Fibroblast of the aortic adventitia (primary cell): ENCODE measurements around the gene CTSK. TPM values are rescaled to one million over a fixed set of nuclear protein-coding genes. Genes with fewer than 3 reads are reported as not detected.

Experiments
- DNase-seq: peaks from one replicate; pipeline ENCODE4 v3.0.0-alpha.2; 2010; ENCODE audit warnings: low read depth
- H3K4me3 ChIP-seq: 2 replicates; pipeline ENCODE4 v1.5.1; 2011; ENCODE audit warnings: low read depth, mild to moderate bottlenecking, control low read depth, low read length, moderate library complexity
- CTCF ChIP-seq: IDR thresholded peaks from 2 replicates; pipeline ENCODE4 v1.5.1; 2011; ENCODE audit warnings: mild to moderate bottlenecking, low read length, control low read depth, inconsistent platforms; ENCODE audit not compliant: insufficient read depth
- small RNA-seq: library from RNA; depleted of rRNA; stranded (forward); fragments of <200 nt; gene quantifications from one replicate; pipeline ENCODE3, GENCODE V24; 2012
- total RNA-seq: library from RNA; depleted of rRNA; stranded (reverse); fragments of >200 nt; gene quantifications from 2 replicates; pipeline ENCODE4 v1.2.3, GENCODE V29; 2012; ENCODE audit warnings: low replicate concordance

The CTSK gene
- total RNA-seq, 1 donor, result 547 TPM

- no peak for TF ChIP-seq CTCF
- DNase-seq, result no peak
- H3K4me3 ChIP-seq, result no peak overlapping the region
These were observed 46.3 kb downstream of the CTSK start for GRCh38 chr1:150761801-150762200.

- no peak for DNase-seq
- TF ChIP-seq CTCF, result no peak
- H3K4me3 ChIP-seq, result no peak overlapping the region
These were observed 48.0 kb downstream of the CTSK start for GRCh38 chr1:150760013-150760412.

GRCh38 chr1:150753416-150753815, 54.6 kb downstream of the CTSK start:
- no peak overlapping the region for H3K4me3 ChIP-seq
- no peak for DNase-seq
- no peak for TF ChIP-seq CTCF

- no peak overlapping the region for H3K4me3 ChIP-seq
- no peak for TF ChIP-seq CTCF
- DNase-seq, result no peak
These were observed 56.6 kb downstream of the CTSK start for GRCh38 chr1:150751443-150751842.

- TF ChIP-seq CTCF, result no peak
- no peak for DNase-seq
- H3K4me3 ChIP-seq, result no peak overlapping the region
These were observed 58.2 kb downstream of the CTSK start for GRCh38 chr1:150749720-150750311.

GRCh38 chr1:150748878-150749719, 59.0 kb downstream of the CTSK start:
- no peak overlapping the region for H3K4me3 ChIP-seq
- DNase-seq, result no peak
- TF ChIP-seq CTCF, result no peak

Small RNA genes lying within 50 kb of the gene (small RNA-seq; reads per million reads assigned to genes)
- not detected for gene RNU6-1309P

Other genes starting within 250 kb of the CTSK start
- 130 and 212 TPM in 2 replicates for gene MCL1, start 228.7 kb downstream of the CTSK start, total RNA-seq
- gene ENSA, start 178.6 kb downstream of the CTSK start, total RNA-seq, result 82.1 and 156 TPM in 2 replicates
- gene GOLPH3L, start 111.1 kb downstream of the CTSK start, total RNA-seq, result 12.8 and 30.1 TPM in 2 replicates
- not detected in 2 replicates for gene HORMAD1, start 87.4 kb downstream of the CTSK start, total RNA-seq
- gene CTSS, start 42.5 kb downstream of the CTSK start, total RNA-seq, result 2.3 and 31.6 TPM in 2 replicates
- 50.7 and 161 TPM in 2 replicates for gene ARNT, start 68.3 kb upstream of the CTSK start, total RNA-seq
- not detected in 2 replicates for gene CTXND2, start 78.9 kb upstream of the CTSK start, total RNA-seq
- gene SETDB1, start 118.1 kb upstream of the CTSK start, total RNA-seq, result 30.7 and 43.0 TPM in 2 replicates
- gene CERS2, start 166.6 kb upstream of the CTSK start, total RNA-seq, result 26.1 and 138 TPM in 2 replicates
- gene ANXA9, start 174.0 kb upstream of the CTSK start, total RNA-seq, result 0.09 and 0.49 TPM in 2 replicates
- gene MINDY1, start 198.6 kb upstream of the CTSK start, total RNA-seq, result 10.9 and 16.4 TPM in 2 replicates
- gene PRUNE1, start 200.2 kb upstream of the CTSK start, total RNA-seq, result 3.4 and 10.8 TPM in 2 replicates
- 0.18 and 0.33 TPM in 2 replicates for gene BNIPL, start 228.3 kb upstream of the CTSK start, total RNA-seq
- gene C1orf56, start 239.5 kb upstream of the CTSK start, total RNA-seq, result 0.82 and 3.3 TPM in 2 replicates